CD4-positive, CD25-positive, alpha-beta regulatory T cell (primary cell): ENCODE data around the gene ABCA4. TPM values are rescaled to one million over a fixed set of nuclear protein-coding genes. Genes with fewer than 3 reads are reported as not detected.

Source experiments
- ATAC-seq, 2 donors: fragments of 150-1000 bp; cut with Tn5 transposase; one replicate each; pipeline ENCODE4 v1.10.0; 2021; ENCODE audit warnings: low read depth in 2 of 2, moderate number of reproducible peaks in 2 of 2, moderate library complexity in 1 of 2
- DNase-seq, 3 donors: peaks; one replicate each; pipeline versions ENCODE4 v3.0.0 to v3.0.0-alpha.2; 2012 to 2022; ENCODE audit warnings: mixed read lengths in 1 of 3
- H3K27ac ChIP-seq: one replicate; pipeline ENCODE4 v1.7.0; 2013; ENCODE audit warnings: mild to moderate bottlenecking, low read length; ENCODE audit not compliant: insufficient read depth, poor library complexity, severe bottlenecking
- H3K27me3 ChIP-seq: one replicate; pipeline ENCODE4 v1.7.0; 2013; ENCODE audit warnings: low read length; ENCODE audit not compliant: control insufficient read depth, insufficient read depth
- H3K36me3 ChIP-seq: one replicate; pipeline ENCODE4 v1.7.0; 2013; ENCODE audit warnings: mild to moderate bottlenecking, low read length, moderate library complexity; ENCODE audit not compliant: control insufficient read depth, insufficient read depth
- H3K4me1 ChIP-seq: 2 replicates; pipeline ENCODE4 v1.7.0; 2013; ENCODE audit warnings: mild to moderate bottlenecking, low read length; ENCODE audit not compliant: insufficient read depth, control insufficient read depth, poor library complexity, severe bottlenecking
- H3K4me3 ChIP-seq: one replicate; pipeline ENCODE4 v1.7.0; 2013; ENCODE audit warnings: low read depth, mild to moderate bottlenecking, low read length, moderate library complexity
- H3K9me3 ChIP-seq, 2 experiments: 1 replicate in 1 of 2; 2 replicates in 1 of 2; pipeline ENCODE4 v1.7.0; 2013; ENCODE audit warnings: low read length in 2 of 2, mild to moderate bottlenecking in 1 of 2, moderate library complexity in 1 of 2; ENCODE audit not compliant: control insufficient read depth in 2 of 2
- H3K27ac Mint-ChIP-seq, 3 donors: one replicate each; pipeline ENCODE4 v1.8.0; 2020 to 2022; ENCODE audit warnings: mild to moderate bottlenecking in 3 of 3, mixed read lengths in 3 of 3, moderate library complexity in 2 of 3
- H3K27me3 Mint-ChIP-seq: one replicate; pipeline ENCODE4 v1.8.0; 2022; ENCODE audit warnings: mild to moderate bottlenecking, mixed read lengths
- H3K36me3 Mint-ChIP-seq: one replicate; pipeline ENCODE4 v1.8.0; 2020; ENCODE audit warnings: mixed read lengths
- H3K4me1 Mint-ChIP-seq, 4 donors: one replicate each; pipeline ENCODE4 v1.8.0; 2020 to 2022; ENCODE audit warnings: mixed read lengths in 4 of 4, mild to moderate bottlenecking in 1 of 4
- H3K4me3 Mint-ChIP-seq, 4 donors: one replicate each; pipeline ENCODE4 v1.8.0; 2020 to 2022; ENCODE audit warnings: mild to moderate bottlenecking in 4 of 4, mixed read lengths in 4 of 4, moderate library complexity in 3 of 4
- H3K9me3 Mint-ChIP-seq, 7 donors: one replicate each; pipeline ENCODE4 v1.8.0; 2020 to 2022; ENCODE audit warnings: mixed read lengths in 7 of 7, mild to moderate bottlenecking in 3 of 7, moderate library complexity in 2 of 7
- polyA plus RNA-seq, 4 donors: library from polyadenylated mRNA; unstranded; fragments of 300-500 nt; fragmentation: Illumina TruSeq; gene quantifications; one replicate each; pipeline ENCODE4 v1.2.3, GENCODE V29; 2021
- total RNA-seq: library from RNA; stranded (reverse); gene quantifications from one replicate; pipeline ENCODE4 v1.2.3, GENCODE V29; 2022

ABCA4 gene
- total and polyA plus RNA-seq, 5 donors from 2014 or later = not detected

DNA sequence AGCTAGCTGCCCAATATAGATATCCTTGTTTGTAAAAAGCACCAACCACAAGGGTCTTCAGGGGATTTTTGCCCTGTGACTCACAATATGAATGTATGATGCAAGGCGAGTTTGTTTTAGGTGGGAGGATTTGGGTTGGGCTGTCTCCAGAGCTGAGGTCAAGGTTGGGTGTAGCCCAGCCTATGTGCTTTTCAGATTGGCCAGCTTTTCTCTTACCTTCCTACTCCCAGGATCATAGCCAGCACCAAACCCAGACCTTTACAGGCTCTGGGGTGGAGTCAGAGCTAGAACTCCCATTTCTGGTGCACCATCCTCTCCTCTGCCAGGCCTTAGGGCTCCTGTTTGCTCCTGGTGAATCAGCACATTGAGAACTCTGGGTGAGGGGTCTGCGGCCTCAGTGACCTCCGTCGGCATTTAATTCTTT is 156.2 kb downstream of the ABCA4 start:
- no peak overlapping the region for H3K27ac Mint-ChIP-seq
- H3K27me3 Mint-ChIP-seq = peaks cover 19% of the 10 kb centered on the region
- H3K9me3 ChIP-seq = no peaks in the 10 kb centered on the region
- no peak for ATAC-seq
- no peaks in the 10 kb centered on the region for H3K4me1 Mint-ChIP-seq
- H3K27ac ChIP-seq = no peak overlapping the region
- no peak overlapping the region for H3K4me3 ChIP-seq
- peaks cover 0 to 7% (median 0%) of the 10 kb centered on the region in 7 donors for H3K9me3 Mint-ChIP-seq
- peak overlapping the region in 1 of 4 donors; percentile 64 for H3K4me3 Mint-ChIP-seq
- peaks cover 3% of the 10 kb centered on the region for H3K27me3 ChIP-seq
- DNase-seq = no peak
- H3K4me1 ChIP-seq = no peaks in the 10 kb centered on the region
- H3K36me3 Mint-ChIP-seq = no peaks in the 10 kb centered on the region
- no peaks in the 10 kb centered on the region for H3K36me3 ChIP-seq

DNA sequence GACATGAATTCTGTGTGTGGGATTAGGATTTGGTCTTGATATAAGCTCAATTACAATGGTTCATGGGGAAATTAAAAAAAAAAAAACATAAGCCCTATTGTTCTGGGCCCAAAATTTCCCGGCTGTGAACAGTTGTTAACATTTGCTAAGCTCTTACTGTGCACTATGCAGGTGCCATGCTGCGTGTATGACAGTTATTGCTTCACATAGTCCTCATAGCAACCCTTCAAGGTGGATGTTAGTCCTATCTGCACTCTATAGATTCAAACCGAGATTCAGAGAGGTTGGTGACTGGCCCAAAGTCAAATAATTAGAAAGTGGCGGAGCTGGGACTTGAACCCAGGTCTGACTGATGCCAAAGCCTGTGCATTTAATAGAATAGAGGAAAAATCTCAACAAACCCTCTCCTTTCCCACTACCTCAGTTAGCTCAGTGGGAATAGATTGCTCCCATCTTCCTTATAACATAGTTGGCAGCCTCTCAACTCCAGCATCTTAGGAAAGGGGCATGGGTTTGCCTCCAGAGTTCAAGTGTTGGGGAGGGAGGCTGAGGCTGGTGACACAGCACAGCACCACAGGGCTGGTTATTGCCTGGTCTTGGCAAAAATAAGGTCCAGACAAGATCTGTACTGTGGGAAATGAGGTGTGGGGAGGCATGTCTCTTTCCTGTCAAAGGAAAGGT is 156.7 kb downstream of the ABCA4 start:
- no peak for ATAC-seq
- Mint-ChIP-seq H3K4me1 (no peaks in the 10 kb centered on the region), H3K27me3 (peaks cover 19% of the 10 kb centered on the region), H3K4me3 (no peak overlapping the region), H3K36me3 (no peaks in the 10 kb centered on the region), H3K27ac (peak overlapping the region in 1 of 3 donors; percentile 44), H3K9me3 (peaks cover 0 to 7% (median 2%) of the 10 kb centered on the region in 7 donors)
- Histone ChIP-seq H3K27ac (no peak overlapping the region), H3K27me3 (peaks cover 3% of the 10 kb centered on the region), H3K36me3 (no peaks in the 10 kb centered on the region), H3K4me3 (no peak overlapping the region), H3K4me1 (no peaks in the 10 kb centered on the region), H3K9me3 (no peaks in the 10 kb centered on the region)
- no peak for DNase-seq

DNA sequence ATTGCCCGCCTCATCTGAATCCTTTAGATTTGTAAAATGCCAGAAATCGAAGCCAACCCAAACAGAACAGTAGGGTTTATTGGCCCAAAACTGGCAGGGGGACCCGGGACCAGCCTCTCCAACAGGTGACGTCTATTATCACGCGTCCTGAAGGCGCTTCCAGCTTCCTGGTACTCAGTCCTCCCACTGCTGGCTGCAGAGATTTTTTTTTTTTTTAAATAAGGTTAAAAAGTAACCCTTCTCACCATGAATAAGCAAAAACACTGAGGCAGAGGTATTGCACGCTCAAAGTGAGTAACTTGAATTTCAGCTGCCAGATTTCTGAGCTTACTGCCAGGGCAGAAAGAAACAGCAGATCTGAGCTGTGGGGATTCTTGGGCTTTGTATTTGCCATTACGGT is 157.4 kb downstream of the ABCA4 start:
- H3K27ac ChIP-seq = no peak overlapping the region
- Mint-ChIP-seq H3K27me3 (peaks cover 13% of the 10 kb centered on the region), H3K27ac (no peak overlapping the region), H3K36me3 (no peaks in the 10 kb centered on the region), H3K9me3 (peaks cover 0 to 7% (median 3%) of the 10 kb centered on the region in 7 donors), H3K4me1 (no peaks in the 10 kb centered on the region), H3K4me3 (no peak overlapping the region)
- no peaks in the 10 kb centered on the region for H3K4me1 ChIP-seq
- H3K9me3 ChIP-seq = no peaks in the 10 kb centered on the region
- no peak overlapping the region for H3K4me3 ChIP-seq
- ATAC-seq (no peak), DNase-seq (no peak)
- peaks cover 3% of the 10 kb centered on the region for H3K27me3 ChIP-seq
- H3K36me3 ChIP-seq = no peaks in the 10 kb centered on the region

DNA sequence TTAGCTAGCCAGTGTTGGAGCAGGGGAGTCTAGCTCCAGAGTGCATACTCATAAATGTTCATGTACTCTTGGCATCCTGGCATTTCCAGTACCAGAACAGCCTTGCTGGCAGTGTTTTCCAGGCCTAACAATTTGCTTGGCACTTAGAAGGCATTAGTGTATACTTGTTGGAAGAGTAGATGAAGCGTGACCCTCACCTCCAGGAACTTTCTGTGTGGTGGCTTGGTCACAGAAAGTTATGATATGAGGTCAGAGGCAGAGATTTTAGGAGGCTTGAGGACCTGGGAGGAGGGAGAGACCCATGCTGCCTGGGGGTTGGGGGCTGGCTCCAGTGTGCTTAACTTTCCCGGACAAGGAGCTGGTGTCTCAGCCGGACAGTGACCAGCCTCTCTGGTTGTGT is 159.0 kb downstream of the ABCA4 start:
- H3K4me3 ChIP-seq = no peak overlapping the region
- no peaks in the 10 kb centered on the region for H3K4me1 ChIP-seq
- peaks cover 6 to 7% of the 10 kb centered on the region in 2 experiments for H3K9me3 ChIP-seq
- no peak overlapping the region for H3K27ac ChIP-seq
- Mint-ChIP-seq H3K9me3 (peaks cover 0 to 19% (median 7%) of the 10 kb centered on the region in 7 donors), H3K4me3 (no peak overlapping the region), H3K36me3 (no peaks in the 10 kb centered on the region), H3K4me1 (peaks cover 0 to 2% (median 0%) of the 10 kb centered on the region in 4 donors), H3K27me3 (peaks cover 10% of the 10 kb centered on the region), H3K27ac (no peak overlapping the region)
- ATAC-seq = no peak
- DNase-seq = no peak
- no peaks in the 10 kb centered on the region for H3K36me3 ChIP-seq
- H3K27me3 ChIP-seq = peaks cover 3% of the 10 kb centered on the region

DNA sequence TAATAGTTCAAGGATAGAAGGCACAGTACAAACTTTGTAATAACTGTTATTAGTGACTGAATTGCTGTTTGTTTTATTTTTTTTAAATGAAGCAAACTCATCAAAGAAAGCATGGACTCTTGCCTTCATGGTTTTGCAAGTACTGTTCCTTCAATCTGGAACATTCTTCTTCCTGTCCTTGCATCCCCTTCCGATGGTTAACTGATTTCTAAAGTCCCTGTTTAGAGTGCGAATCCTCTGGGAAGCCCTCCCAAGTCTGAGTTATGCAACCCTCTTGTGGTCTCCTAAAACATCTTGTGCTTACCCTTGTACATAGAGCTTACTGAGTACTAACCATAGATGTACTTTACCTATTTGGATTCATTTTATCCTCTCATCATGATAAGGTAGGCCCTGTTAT is 159.5 kb downstream of the ABCA4 start:
- no peak overlapping the region for H3K4me3 ChIP-seq
- Mint-ChIP-seq H3K4me3 (no peak overlapping the region), H3K27ac (no peak overlapping the region), H3K36me3 (no peaks in the 10 kb centered on the region), H3K27me3 (peaks cover 10% of the 10 kb centered on the region), H3K4me1 (peaks cover 0 to 2% (median 0%) of the 10 kb centered on the region in 4 donors), H3K9me3 (peaks cover 0 to 19% (median 7%) of the 10 kb centered on the region in 7 donors)
- no peak for ATAC-seq
- H3K4me1 ChIP-seq = no peaks in the 10 kb centered on the region
- DNase-seq = no peak
- peaks cover 6 to 11% of the 10 kb centered on the region in 2 experiments for H3K9me3 ChIP-seq
- H3K27me3 ChIP-seq = peaks cover 3% of the 10 kb centered on the region
- no peaks in the 10 kb centered on the region for H3K36me3 ChIP-seq
- H3K27ac ChIP-seq = no peak overlapping the region

DNA sequence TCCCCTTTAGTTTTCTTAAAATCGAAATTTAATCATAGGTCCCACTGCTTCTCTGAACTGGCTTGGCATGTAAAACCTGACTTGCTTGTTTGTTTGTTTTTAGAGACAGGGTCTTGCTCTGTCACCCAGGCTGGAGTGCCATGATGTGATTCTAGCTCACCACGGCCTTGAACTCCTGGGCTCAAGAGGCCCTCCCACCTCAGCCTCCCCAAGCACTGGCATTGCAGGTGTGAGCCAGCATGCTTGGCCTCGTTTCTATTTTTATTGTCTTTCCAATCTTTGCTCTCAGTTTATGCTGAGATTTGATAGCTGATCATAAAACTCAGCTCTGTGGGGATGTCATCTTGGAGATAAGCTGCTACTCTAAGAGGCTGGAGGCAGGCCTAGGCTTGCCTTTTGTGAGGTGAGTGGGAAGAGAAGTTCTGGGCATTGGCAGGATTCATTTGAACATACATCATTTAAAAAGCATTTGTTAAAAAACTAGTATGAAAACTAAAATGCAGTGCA is 160.3 kb downstream of the ABCA4 start:
- Mint-ChIP-seq H3K4me3 (no peak overlapping the region), H3K36me3 (no peaks in the 10 kb centered on the region), H3K27me3 (peaks cover 10% of the 10 kb centered on the region), H3K27ac (no peak overlapping the region), H3K9me3 (peaks cover 0 to 23% (median 8%) of the 10 kb centered on the region in 7 donors), H3K4me1 (peaks cover 0 to 2% (median 0%) of the 10 kb centered on the region in 4 donors)
- Histone ChIP-seq H3K9me3 (peaks cover 11 to 18% of the 10 kb centered on the region in 2 experiments), H3K36me3 (no peaks in the 10 kb centered on the region), H3K27me3 (peaks cover 3% of the 10 kb centered on the region), H3K4me1 (no peaks in the 10 kb centered on the region), H3K27ac (no peak overlapping the region), H3K4me3 (no peak overlapping the region)
- ATAC-seq (no peak), DNase-seq (no peak)

DNA sequence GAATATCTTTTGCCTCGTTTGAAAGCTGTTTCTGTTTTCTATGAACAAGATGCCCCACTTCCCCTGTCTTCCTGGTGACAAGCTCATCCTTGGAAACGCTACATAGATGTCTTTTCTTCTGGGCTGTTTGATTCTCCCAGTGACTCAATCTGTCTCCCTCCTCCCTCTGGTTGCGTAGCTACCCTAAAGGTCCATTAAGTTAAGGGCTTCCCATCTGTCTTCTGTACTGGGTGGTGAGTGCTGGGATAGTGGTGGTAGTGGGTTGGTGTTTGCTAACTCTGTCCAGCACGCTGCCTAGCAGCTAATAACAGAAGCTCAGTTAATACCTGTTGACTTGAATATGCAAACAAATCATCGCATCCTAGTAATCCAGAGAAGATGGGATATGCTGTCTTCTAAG is 161.5 kb downstream of the ABCA4 start:
- H3K36me3 ChIP-seq = no peaks in the 10 kb centered on the region
- DNase-seq = no peak
- no peak for ATAC-seq
- H3K9me3 ChIP-seq = peaks cover 16 to 22% of the 10 kb centered on the region in 2 experiments
- peaks cover 3% of the 10 kb centered on the region for H3K27me3 ChIP-seq
- H3K4me3 Mint-ChIP-seq = peak overlapping the region in 1 of 4 donors; percentile 55
- H3K4me1 Mint-ChIP-seq = peaks cover 0 to 2% (median 0%) of the 10 kb centered on the region in 4 donors
- peaks cover 10% of the 10 kb centered on the region for H3K27me3 Mint-ChIP-seq
- H3K4me3 ChIP-seq = no peak overlapping the region
- peaks cover 0 to 33% (median 13%) of the 10 kb centered on the region in 7 donors for H3K9me3 Mint-ChIP-seq
- H3K36me3 Mint-ChIP-seq = no peaks in the 10 kb centered on the region
- no peaks in the 10 kb centered on the region for H3K4me1 ChIP-seq
- H3K27ac ChIP-seq = no peak overlapping the region
- no peak overlapping the region for H3K27ac Mint-ChIP-seq

DNA sequence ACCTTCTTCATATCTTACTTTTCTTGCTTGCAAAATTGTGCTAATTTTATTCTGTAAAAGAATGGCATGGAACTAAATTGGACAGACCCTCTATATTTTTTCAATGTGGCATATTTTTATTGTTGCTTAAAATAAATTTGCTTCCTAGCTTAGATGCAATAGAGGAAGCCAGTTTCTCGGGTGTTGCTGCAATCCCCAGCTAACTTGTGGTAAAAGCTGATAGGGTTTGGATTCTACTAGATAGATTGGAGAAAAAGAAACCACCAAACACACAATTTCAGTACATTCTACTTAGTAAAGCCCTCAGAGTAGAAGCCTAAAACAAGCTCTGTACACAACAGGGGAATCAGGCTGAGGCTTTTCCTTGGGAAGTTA is 162.2 kb downstream of the ABCA4 start:
- no peaks in the 10 kb centered on the region for H3K36me3 ChIP-seq
- Mint-ChIP-seq H3K27me3 (peaks cover 10% of the 10 kb centered on the region), H3K4me1 (peaks cover 0 to 2% (median 0%) of the 10 kb centered on the region in 4 donors), H3K36me3 (no peaks in the 10 kb centered on the region), H3K9me3 (peaks cover 0 to 33% (median 13%) of the 10 kb centered on the region in 7 donors), H3K4me3 (no peak overlapping the region), H3K27ac (no peak overlapping the region)
- peaks cover 3% of the 10 kb centered on the region for H3K27me3 ChIP-seq
- no peak overlapping the region for H3K4me3 ChIP-seq
- no peak overlapping the region for H3K27ac ChIP-seq
- H3K4me1 ChIP-seq = no peaks in the 10 kb centered on the region
- no peak for DNase-seq
- no peak for ATAC-seq
- peaks cover 18 to 22% of the 10 kb centered on the region in 2 experiments for H3K9me3 ChIP-seq
